HG03460 (cell line): Measurements from ENCODE around the gene ANXA2.
"Not testable (repeated sequence)": the region's sequence is repeated elsewhere in the genome, so short reads cannot be mapped to it uniquely, and the experiment has no call there.

ENCODE experiments used
- ATAC-seq: cut with Tn5 transposase; IDR thresholded peaks from one replicate; pipeline ENCODE4 v1.9.1; 2021; ENCODE audit not compliant: unreplicated experiment

ANXA2 gene

GRCh38 chr15:60372227-60372626, 25.6 kb downstream of the ANXA2 start:
- ATAC-seq, result no peak

GRCh38 chr15:60371175-60372051, 26.4 kb downstream of the ANXA2 start:
- ATAC-seq, result no peak

- ATAC-seq, result no peak
Observed at GRCh38 chr15:60370869-60371136, 27.0 kb downstream of the ANXA2 start.

GRCh38 chr15:60370105-60370868, 27.5 kb downstream of the ANXA2 start:
- no peak for ATAC-seq

GRCh38 chr15:60369696-60370095, 28.1 kb downstream of the ANXA2 start:
- ATAC-seq, result no peak

- ATAC-seq, result no peak
Observed at GRCh38 chr15:60364612-60364924, 33.2 kb downstream of the ANXA2 start.

- ATAC-seq, result no peak
Observed at GRCh38 chr15:60363903-60364611, 33.7 kb downstream of the ANXA2 start.

GRCh38 chr15:60363087-60363549, 34.7 kb downstream of the ANXA2 start:
- no peak for ATAC-seq

- ATAC-seq, result no peak
Observed at GRCh38 chr15:60362321-60363086, 35.3 kb downstream of the ANXA2 start.

GRCh38 chr15:60359738-60360137, 38.0 kb downstream of the ANXA2 start:
- not testable (repeated sequence) for ATAC-seq

GRCh38 chr15:60358935-60359682, 38.7 kb downstream of the ANXA2 start:
- no peak for ATAC-seq

- no peak for ATAC-seq
Observed at GRCh38 chr15:60356832-60357231, 41.0 kb downstream of the ANXA2 start.

GRCh38 chr15:60355148-60355857, 42.5 kb downstream of the ANXA2 start:
- ATAC-seq, result no peak

GRCh38 chr15:60353245-60353920, 44.4 kb downstream of the ANXA2 start:
- no peak for ATAC-seq

GRCh38 chr15:60352525-60352924, 45.3 kb downstream of the ANXA2 start:
- no peak for ATAC-seq

GRCh38 chr15:60351066-60351465, 46.7 kb downstream of the ANXA2 start:
- no peak for ATAC-seq

GRCh38 chr15:60350108-60350507, 47.7 kb downstream of the ANXA2 start:
- ATAC-seq, result no peak

- no peak for ATAC-seq
Observed at GRCh38 chr15:60349589-60349988, 48.2 kb downstream of the ANXA2 start.

GRCh38 chr15:60347480-60348049, 50.2 kb downstream of the ANXA2 start:
- ATAC-seq, result no peak
